B cell (primary cell): ENCODE measurements around the gene BUD13. TPM values are rescaled to one million over a fixed set of nuclear protein-coding genes. Genes with fewer than 3 reads are reported as not detected.
A peak's percentile ranks its signal among the peaks of the same experiment; 100 is the strongest.

Experiments
- ATAC-seq: fragments of 200-7000 bp; cut with Tn5 transposase; one replicate; pipeline ENCODE4 v1.10.0; 2021; ENCODE audit warnings: low read depth, mild to moderate bottlenecking, moderate number of reproducible peaks, moderate library complexity
- CTCF ChIA-PET: fragments of 350-600 bp; sonication (Branson Sonifier 250); formaldehyde crosslinking; loops from one replicate; lab custom pipeline; 2021; ENCODE audit warnings: antibody characterized with exemption, inconsistent platforms; lab: Charles Lee
- POLR2A ChIA-PET: fragments of 350-600 bp; sonication (Branson Sonifier 250); formaldehyde crosslinking; loops from one replicate; lab custom pipeline; 2021; ENCODE audit warnings: antibody characterized with exemption; lab: Charles Lee
- DNase-seq: peaks from one replicate; pipeline ENCODE4 v3.0.0; 2013
- H2AFZ ChIP-seq: 2 replicates; pipeline ENCODE4 v1.6.1; 2012; ENCODE audit warnings: mild to moderate bottlenecking, low read depth, low read length; ENCODE audit not compliant: insufficient read depth, poor library complexity, severe bottlenecking
- H3K27ac ChIP-seq, 2 donors: 1 replicate in 1 of 2; 2 replicates in 1 of 2; pipeline ENCODE4 v1.5.1; 2012 to 2013; ENCODE audit warnings: low read length in 2 of 2, mild to moderate bottlenecking in 2 of 2, moderate library complexity in 1 of 2
- H3K27me3 ChIP-seq, 4 experiments: fragments of 200-600 bp in 1 of 4; sonication (generic) in 1 of 4; replicated peaks in 1 of 4; 1 replicate in 2 of 4; 2 replicates in 2 of 4; pipeline versions ENCODE4 v1.6.1 to v1.7.0; 2013 to 2016; ENCODE audit warnings: low read length in 3 of 4, mild to moderate bottlenecking in 2 of 4, mixed read lengths in 1 of 4, moderate library complexity in 1 of 4; ENCODE audit not compliant: insufficient read depth in 4 of 4, control insufficient read depth in 3 of 4; ENCODE audit errors: control extremely low read depth in 1 of 4
- H3K36me3 ChIP-seq, 2 experiments: replicated peaks in 1 of 2; 1 replicate in 1 of 2; 2 replicates in 1 of 2; pipeline versions ENCODE4 v1.6.1 to v1.7.1; 2013; ENCODE audit warnings: low read length in 1 of 2; ENCODE audit not compliant: insufficient read depth in 2 of 2, control insufficient read depth in 1 of 2; ENCODE audit errors: control extremely low read depth in 1 of 2, extremely low read depth in 1 of 2
- H3K4me1 ChIP-seq, 2 donors: fragments of 200-600 bp in 1 of 2; sonication (generic) in 1 of 2; 1 replicate in 1 of 2; 2 replicates in 1 of 2; pipeline versions ENCODE4 v1.5.1 to v1.6.1; 2013 to 2017; ENCODE audit warnings: low read length in 2 of 2; ENCODE audit not compliant: control insufficient read depth in 2 of 2, insufficient read depth in 2 of 2
- H3K4me2 ChIP-seq: replicated peaks from 2 replicates; pipeline ENCODE3; 2012; ENCODE audit warnings: mild to moderate bottlenecking, low read depth, low read length; ENCODE audit not compliant: poor library complexity, severe bottlenecking
- H3K4me3 ChIP-seq, 5 experiments: fragments of 200-600 bp in 1 of 5; sonication (generic) in 1 of 5; 1 replicate in 3 of 5; 2 replicates in 2 of 5; pipeline versions ENCODE4 v1.5.1 to v1.7.0; 2011 to 2016; ENCODE audit warnings: low read length in 4 of 5, mild to moderate bottlenecking in 4 of 5, low read depth in 2 of 5, control low read depth in 1 of 5, moderate library complexity in 1 of 5; ENCODE audit not compliant: insufficient read depth in 1 of 5; ENCODE audit errors: control extremely low read depth in 1 of 5, extremely low read depth in 1 of 5
- H3K79me2 ChIP-seq: fragments of 200-600 bp; sonication (generic); one replicate; pipeline ENCODE4 v1.6.0; 2016; ENCODE audit warnings: low read length; ENCODE audit not compliant: control insufficient read depth, insufficient read depth
- H3K9ac ChIP-seq: fragments of 200-600 bp; sonication (generic); 2 replicates; pipeline ENCODE4 v1.6.1; 2017; ENCODE audit warnings: mild to moderate bottlenecking, low read length, moderate library complexity
- H3K9me3 ChIP-seq, 3 donors: one replicate each; pipeline versions ENCODE4 v1.6.1 to v1.7.1; 2013; ENCODE audit warnings: low read length in 2 of 3; ENCODE audit not compliant: control insufficient read depth in 2 of 3, insufficient read depth in 1 of 3; ENCODE audit errors: control extremely low read depth in 1 of 3
- H4K20me1 ChIP-seq: 2 replicates; pipeline ENCODE4 v1.6.0; 2012; ENCODE audit warnings: mild to moderate bottlenecking, low read length; ENCODE audit not compliant: insufficient read depth, control insufficient read depth, poor library complexity, severe bottlenecking
- H3K27ac Mint-ChIP-seq: one replicate; pipeline ENCODE4 v1.8.0; 2021; ENCODE audit warnings: mixed read lengths
- H3K27me3 Mint-ChIP-seq: one replicate; pipeline ENCODE4 v1.8.0; 2021; ENCODE audit warnings: mixed read lengths
- H3K4me1 Mint-ChIP-seq: one replicate; pipeline ENCODE4 v1.8.0; 2021; ENCODE audit warnings: mixed read lengths
- H3K4me3 Mint-ChIP-seq: one replicate; pipeline ENCODE4 v1.8.0; 2021; ENCODE audit warnings: mixed read lengths
- H3K9me3 Mint-ChIP-seq: one replicate; pipeline ENCODE4 v1.8.0; 2022; ENCODE audit warnings: mixed read lengths; ENCODE audit not compliant: insufficient read depth
- CTCF ChIP-seq: fragments of 200-600 bp; IDR thresholded peaks from one replicate; pipeline ENCODE4 v1.8.0; 2022; ENCODE audit warnings: antibody characterized with exemption, mild to moderate bottlenecking
- EZH2 ChIP-seq: IDR thresholded peaks from 2 replicates; pipeline ENCODE4 v1.6.1; 2012; ENCODE audit warnings: borderline replicate concordance, low read depth, mild to moderate bottlenecking, moderate library complexity, low read length; ENCODE audit not compliant: insufficient read depth, poor library complexity, severe bottlenecking
- WGBS: methylation state at CpG from one replicate; pipeline ENCODE4 v1.1.5; 2013; ENCODE audit warnings: missing lambda C conversion rate; ENCODE audit not compliant: insufficient coverage; 5-methylcytosine and 5-hydroxymethylcytosine counted together
- intact Hi-C: fragments of 100-400 bp; cut with micrococcal nuclease; formaldehyde crosslinking; loops from one replicate; pipeline ENCODE4 v1.10.0; 2022
- polyA plus RNA-seq: library from polyadenylated mRNA; depleted of rRNA; stranded (reverse); fragments of >200 nt; gene quantifications from 2 replicates; pipeline ENCODE4 v1.2.3, GENCODE V29; 2012
- total RNA-seq, 2 donors: library from RNA; stranded (reverse); fragments of 120-200 nt in 1 of 2; gene quantifications; 1 replicate in 1 of 2; 2 replicates in 1 of 2; pipeline versions ENCODE4 v1.2.3 to v1.2.4, GENCODE V29; 2013 to 2022

BUD13 gene
- total and polyA plus RNA-seq, 2 donors (not counting 1 experiment from before 2014, with no cell fraction given): 14.1 to 24.2 TPM

GRCh38 chr11:116732271-116733042 is 40.3 kb downstream of the BUD13 start:
- Mint-ChIP-seq H3K27ac (no peak overlapping the region), H3K4me3 (peak overlapping the region; percentile 62), H3K27me3 (no peaks in the 10 kb centered on the region), H3K4me1 (peaks cover 15% of the 10 kb centered on the region), H3K9me3 (no peaks in the 10 kb centered on the region)
- Histone ChIP-seq H3K36me3 (no peaks in the 10 kb centered on the region), H4K20me1 (no peaks in the 10 kb centered on the region), H3K9ac (no peak overlapping the region), H3K79me2 (no peaks in the 10 kb centered on the region), H3K27me3 (no peaks in the 10 kb centered on the region), H3K4me2 (peak overlapping the region; percentile 53), H3K4me1 (peaks cover 0 to 12% of the 10 kb centered on the region in 2 donors), H3K9me3 (no peaks in the 10 kb centered on the region), H3K27ac (no peak overlapping the region), H3K4me3 (no peak overlapping the region), H2AFZ (peak overlapping the region; percentile 30)
- DNase-seq (peak; percentile 66), ATAC-seq (peak; percentile 93)
- peak; percentile 86 for TF ChIP-seq CTCF
- TF ChIP-seq EZH2: no peak
- ChIA-PET POLR2A (no interaction called here), CTCF (interaction anchor here (0.6 to 2.7 kb wide), 13 partner anchors 8 to 494 kb away, joined by 3 to 19 read pairs (median 4); no protein-coding TSS in a partner anchor)
- 46% methylated on average over 25 of the region's 25 CpGs for WGBS
- intact Hi-C loops: no loop called here

GRCh38 chr11:116731821-116732220 is 41.0 kb downstream of the BUD13 start:
- no peak overlapping the region for H3K4me2 ChIP-seq
- H4K20me1 ChIP-seq: no peaks in the 10 kb centered on the region
- H3K79me2 ChIP-seq: no peaks in the 10 kb centered on the region
- H3K4me1 ChIP-seq: peaks cover 0 to 12% of the 10 kb centered on the region in 2 donors
- H3K4me3 ChIP-seq: no peak overlapping the region
- intact Hi-C loops: no loop called here
- no peak for TF ChIP-seq CTCF
- TF ChIP-seq EZH2: no peak
- Mint-ChIP-seq H3K27ac (no peak overlapping the region), H3K9me3 (no peaks in the 10 kb centered on the region), H3K4me1 (peaks cover 15% of the 10 kb centered on the region), H3K4me3 (no peak overlapping the region), H3K27me3 (peaks cover under 1% of the 10 kb centered on the region)
- H3K9me3 ChIP-seq: no peaks in the 10 kb centered on the region
- no peak overlapping the region for H2AFZ ChIP-seq
- H3K27ac ChIP-seq: no peak overlapping the region
- H3K9ac ChIP-seq: no peak overlapping the region
- CTCF ChIA-PET: interaction anchor here (0.6 to 2.7 kb wide), 9 partner anchors 10 to 495 kb away, joined by 3 to 19 read pairs (median 5); no protein-coding TSS in a partner anchor
- WGBS: 100% methylated on average over 2 of the region's 2 CpGs
- POLR2A ChIA-PET: no interaction called here
- ATAC-seq (no peak), DNase-seq (no peak)
- H3K27me3 ChIP-seq: no peaks in the 10 kb centered on the region
- no peaks in the 10 kb centered on the region for H3K36me3 ChIP-seq
